ENCODE data around the gene RPS6KC1. TPM values are rescaled to one million over a fixed set of nuclear protein-coding genes. Genes with fewer than 3 reads are reported as not detected.

RPS6KC1 gene
- total and polyA plus RNA-seq, 2 donors (not counting 1 experiment from before 2014, with no cell fraction given), result 2.4 to 19.0 TPM

- Histone ChIP-seq H3K27ac (ENCODE audit: low read length in 2 of 2) (peak overlapping the region in 1 of 2 donors; percentile 71), H4K20me1 (ENCODE audit: control insufficient read depth, insufficient read depth, low read length, poor library complexity, severe bottlenecking) (no peaks in the 10 kb centered on the region), H3K4me1 (ENCODE audit: control insufficient read depth in 2 of 2, insufficient read depth in 2 of 2, low read length in 2 of 2) (peaks cover 12 to 13% of the 10 kb centered on the region in 2 donors), H3K9ac (ENCODE audit: low read length) (peak overlapping the region; percentile 79), H3K27me3 (replicated peaks in 1 of 4; ENCODE audit: control extremely low read depth in 1 of 4, control insufficient read depth in 3 of 4, insufficient read depth in 4 of 4, low read length in 3 of 4) (peaks cover 0 to 6% (median 0%) of the 10 kb centered on the region in 4 experiments), H3K4me3 (ENCODE audit: control extremely low read depth in 1 of 5, extremely low read depth in 1 of 5, insufficient read depth in 1 of 5, low read depth in 2 of 5, low read length in 4 of 5) (peak overlapping the region; percentile 63 to 87 (median 82)), H2AFZ (ENCODE audit: insufficient read depth, low read depth, low read length, poor library complexity, severe bottlenecking) (peak overlapping the region; percentile 99), H3K9me3 (ENCODE audit: control extremely low read depth in 1 of 3, control insufficient read depth in 2 of 3, insufficient read depth in 1 of 3, low read length in 2 of 3) (peaks cover 0 to 5% (median 0%) of the 10 kb centered on the region in 3 donors), H3K79me2 (ENCODE audit: control insufficient read depth, insufficient read depth, low read length) (peaks cover 49% of the 10 kb centered on the region), H3K36me3 (replicated peaks in 1 of 2; ENCODE audit: control extremely low read depth in 1 of 2, control insufficient read depth in 1 of 2, extremely low read depth in 1 of 2, insufficient read depth in 2 of 2, low read length in 1 of 2) (no peaks in the 10 kb centered on the region), H3K4me2 (replicated peaks; ENCODE audit: low read depth, low read length, poor library complexity, severe bottlenecking) (peak overlapping the region; percentile 82)
- no peak for DNase-seq
- ATAC-seq (ENCODE audit: low read depth), result no peak
- intact Hi-C loops (cut with micrococcal nuclease), result loop anchor here (1.0 kb wide), 2 partner anchors 37 to 261 kb away; partner anchors contain the start of genes ANGEL2, NSL1 and TATDN3
- no CpG with 5 or more reads among the region's 2 CpGs for WGBS (ENCODE audit: insufficient coverage)
- ChIA-PET POLR2A (interaction anchor here (0.6 to 1.8 kb wide), 2 partner anchors 10 to 37 kb away, joined by 3 to 7 read pairs; no protein-coding TSS in a partner anchor), CTCF (interaction anchor here (1.0 kb wide), 1 partner anchor 10 kb away, joined by 4 read pairs; no protein-coding TSS in a partner anchor)
- Mint-ChIP-seq H3K4me1 (peaks cover 22% of the 10 kb centered on the region), H3K4me3 (peak overlapping the region; percentile 97), H3K9me3 (ENCODE audit: insufficient read depth) (peaks cover 3% of the 10 kb centered on the region), H3K27ac (peak overlapping the region; percentile 86), H3K27me3 (peaks cover 18% of the 10 kb centered on the region)
- no peak for TF ChIP-seq EZH2 (IDR thresholded peaks at IDR 0.05; ENCODE audit: borderline replicate concordance, insufficient read depth, low read depth, low read length, poor library complexity, severe bottlenecking)
- TF ChIP-seq, protein P1, sequence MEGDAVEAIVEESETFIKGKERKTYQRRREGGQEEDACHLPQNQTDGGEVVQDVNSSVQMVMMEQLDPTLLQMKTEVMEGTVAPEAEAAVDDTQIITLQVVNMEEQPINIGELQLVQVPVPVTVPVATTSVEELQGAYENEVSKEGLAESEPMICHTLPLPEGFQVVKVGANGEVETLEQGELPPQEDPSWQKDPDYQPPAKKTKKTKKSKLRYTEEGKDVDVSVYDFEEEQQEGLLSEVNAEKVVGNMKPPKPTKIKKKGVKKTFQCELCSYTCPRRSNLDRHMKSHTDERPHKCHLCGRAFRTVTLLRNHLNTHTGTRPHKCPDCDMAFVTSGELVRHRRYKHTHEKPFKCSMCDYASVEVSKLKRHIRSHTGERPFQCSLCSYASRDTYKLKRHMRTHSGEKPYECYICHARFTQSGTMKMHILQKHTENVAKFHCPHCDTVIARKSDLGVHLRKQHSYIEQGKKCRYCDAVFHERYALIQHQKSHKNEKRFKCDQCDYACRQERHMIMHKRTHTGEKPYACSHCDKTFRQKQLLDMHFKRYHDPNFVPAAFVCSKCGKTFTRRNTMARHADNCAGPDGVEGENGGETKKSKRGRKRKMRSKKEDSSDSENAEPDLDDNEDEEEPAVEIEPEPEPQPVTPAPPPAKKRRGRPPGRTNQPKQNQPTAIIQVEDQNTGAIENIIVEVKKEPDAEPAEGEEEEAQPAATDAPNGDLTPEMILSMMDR (IDR thresholded peaks at IDR 0.05), result no peak
Measured at GRCh38 chr1:213051881-213052202, 801 bp downstream of the RPS6KC1 start.

- no peak for TF ChIP-seq EZH2 (IDR thresholded peaks at IDR 0.05; ENCODE audit: borderline replicate concordance, insufficient read depth, low read depth, low read length, poor library complexity, severe bottlenecking)
- TF ChIP-seq, protein P1 (IDR thresholded peaks at IDR 0.05), result no peak
- H3K27ac Mint-ChIP-seq, result no peak overlapping the region
- POLR2A ChIA-PET, result no interaction called here
- peaks cover 12 to 13% of the 10 kb centered on the region in 2 donors for H3K4me1 ChIP-seq (ENCODE audit: control insufficient read depth in 2 of 2, insufficient read depth in 2 of 2, low read length in 2 of 2)
- H3K27ac ChIP-seq (ENCODE audit: low read length in 2 of 2), result no peak overlapping the region
- no peak for DNase-seq
- peaks cover 22% of the 10 kb centered on the region for H3K4me1 Mint-ChIP-seq
- no peak overlapping the region for H3K9ac ChIP-seq (ENCODE audit: low read length)
- no peak overlapping the region for H3K4me3 Mint-ChIP-seq
- H3K79me2 ChIP-seq (ENCODE audit: control insufficient read depth, insufficient read depth, low read length), result peaks cover 64% of the 10 kb centered on the region
- peaks cover 0 to 5% (median 0%) of the 10 kb centered on the region in 3 donors for H3K9me3 ChIP-seq (ENCODE audit: control extremely low read depth in 1 of 3, control insufficient read depth in 2 of 3, insufficient read depth in 1 of 3, low read length in 2 of 3)
- no peak for ATAC-seq (ENCODE audit: low read depth)
- no peak overlapping the region for H2AFZ ChIP-seq (ENCODE audit: insufficient read depth, low read depth, low read length, poor library complexity, severe bottlenecking)
- H3K9me3 Mint-ChIP-seq (ENCODE audit: insufficient read depth), result peaks cover 3% of the 10 kb centered on the region
- H3K4me3 ChIP-seq (ENCODE audit: control extremely low read depth in 1 of 5, extremely low read depth in 1 of 5, insufficient read depth in 1 of 5, low read depth in 2 of 5, low read length in 4 of 5), result no peak overlapping the region
- no peak overlapping the region for H3K4me2 ChIP-seq (replicated peaks; ENCODE audit: low read depth, low read length, poor library complexity, severe bottlenecking)
- CTCF ChIA-PET, result no interaction called here
- H3K27me3 Mint-ChIP-seq, result peaks cover 7% of the 10 kb centered on the region
- intact Hi-C loops (cut with micrococcal nuclease), result no loop called here
- peaks cover 0 to 6% (median 0%) of the 10 kb centered on the region in 4 experiments for H3K27me3 ChIP-seq (replicated peaks in 1 of 4; ENCODE audit: control extremely low read depth in 1 of 4, control insufficient read depth in 3 of 4, insufficient read depth in 4 of 4, low read length in 3 of 4)
- H4K20me1 ChIP-seq (ENCODE audit: control insufficient read depth, insufficient read depth, low read length, poor library complexity, severe bottlenecking), result no peaks in the 10 kb centered on the region
- H3K36me3 ChIP-seq (replicated peaks in 1 of 2; ENCODE audit: control extremely low read depth in 1 of 2, control insufficient read depth in 1 of 2, extremely low read depth in 1 of 2, insufficient read depth in 2 of 2, low read length in 1 of 2), result no peaks in the 10 kb centered on the region
Measured at GRCh38 chr1:213053455-213053854, 2.4 kb downstream of the RPS6KC1 start.
